GM18517 (cell line): Measurements from ENCODE around the gene TBC1D13.
"Not testable (repeated sequence)": the region's sequence is repeated elsewhere in the genome, so short reads cannot be mapped to it uniquely, and the experiment has no call there.

Experiments
- ATAC-seq: cut with Tn5 transposase; IDR thresholded peaks from one replicate; pipeline ENCODE4 v1.9.1; 2021; ENCODE audit warnings: mild to moderate bottlenecking, moderate library complexity; ENCODE audit not compliant: unreplicated experiment

Gene TBC1D13

GRCh38 chr9:128786681-128787601, at the start of gene TBC1D13:
TSS of gene TBC1D13 (plus strand) at chr9:128787253. CDS start at chr9:128787354, 101 bp downstream.
- ATAC-seq, result peak; percentile 87

- no peak for ATAC-seq
These were observed 44.7 kb upstream of the TBC1D13 start for GRCh38 chr9:128742401-128742800.

- ATAC-seq, result no peak
These were observed 43.6 kb upstream of the TBC1D13 start for GRCh38 chr9:128743421-128743820.

GRCh38 chr9:128747241-128747640, 39.8 kb upstream of the TBC1D13 start:
- ATAC-seq, result no peak

- ATAC-seq, result no peak
These were observed 36.0 kb upstream of the TBC1D13 start for GRCh38 chr9:128750926-128751595.

GRCh38 chr9:128753627-128754026, 33.4 kb upstream of the TBC1D13 start:
- ATAC-seq, result no peak

GRCh38 chr9:128757602-128758001, 29.5 kb upstream of the TBC1D13 start:
- ATAC-seq, result no peak

- no peak for ATAC-seq
These were observed 24.2 kb upstream of the TBC1D13 start for GRCh38 chr9:128762671-128763449.

GRCh38 chr9:128764361-128764760, 22.7 kb upstream of the TBC1D13 start:
- ATAC-seq, result no peak

- ATAC-seq, result no peak
These were observed 21.6 kb upstream of the TBC1D13 start for GRCh38 chr9:128765499-128765898.

- no peak for ATAC-seq
These were observed 18.4 kb upstream of the TBC1D13 start for GRCh38 chr9:128768606-128769005.

- no peak for ATAC-seq
These were observed 16.6 kb upstream of the TBC1D13 start for GRCh38 chr9:128770286-128771030.

GRCh38 chr9:128771094-128771721, 15.8 kb upstream of the TBC1D13 start:
- ATAC-seq, result peak; percentile 28

GRCh38 chr9:128771745-128772519, 15.1 kb upstream of the TBC1D13 start, which contains the start of gene ZER1:
TSS of gene ZER1 (minus strand) at chr9:128771927. CDS start at chr9:128755565, 16,362 bp downstream.
- peak; percentile 68 for ATAC-seq

- ATAC-seq, result no peak
These were observed 14.0 kb upstream of the TBC1D13 start for GRCh38 chr9:128773049-128773448.

- ATAC-seq, result no peak
These were observed 12.2 kb upstream of the TBC1D13 start for GRCh38 chr9:128774804-128775203.

GRCh38 chr9:128780093-128780492, 7.0 kb upstream of the TBC1D13 start:
- ATAC-seq, result not testable (repeated sequence)

GRCh38 chr9:128781187-128782070, 5.6 kb upstream of the TBC1D13 start:
- no peak for ATAC-seq
